Skin epidermis (tissue), 12 donors: ENCODE data around the gene TM7SF3.
"Not testable (repeated sequence)": the region's sequence is repeated elsewhere in the genome, so short reads cannot be mapped to it uniquely, and the experiment has no call there.

ENCODE experiments used
- H3K27ac ChIP-seq, 21 experiments: fragments of 200-600 bp; sonication (generic) in 11 of 21; one replicate each; pipeline ENCODE4 v1.5.0; 2020; ENCODE audit warnings: mild to moderate bottlenecking in 3 of 21, inconsistent platforms in 2 of 21, moderate library complexity in 2 of 21
- H3K4me3 ChIP-seq, 7 experiments: fragments of 200-600 bp; sonication (generic) in 2 of 7; one replicate each; pipeline ENCODE4 v1.5.0; 2020; ENCODE audit warnings: inconsistent platforms in 2 of 7, mild to moderate bottlenecking in 2 of 7, moderate library complexity in 1 of 7

Gene TM7SF3, protein sequence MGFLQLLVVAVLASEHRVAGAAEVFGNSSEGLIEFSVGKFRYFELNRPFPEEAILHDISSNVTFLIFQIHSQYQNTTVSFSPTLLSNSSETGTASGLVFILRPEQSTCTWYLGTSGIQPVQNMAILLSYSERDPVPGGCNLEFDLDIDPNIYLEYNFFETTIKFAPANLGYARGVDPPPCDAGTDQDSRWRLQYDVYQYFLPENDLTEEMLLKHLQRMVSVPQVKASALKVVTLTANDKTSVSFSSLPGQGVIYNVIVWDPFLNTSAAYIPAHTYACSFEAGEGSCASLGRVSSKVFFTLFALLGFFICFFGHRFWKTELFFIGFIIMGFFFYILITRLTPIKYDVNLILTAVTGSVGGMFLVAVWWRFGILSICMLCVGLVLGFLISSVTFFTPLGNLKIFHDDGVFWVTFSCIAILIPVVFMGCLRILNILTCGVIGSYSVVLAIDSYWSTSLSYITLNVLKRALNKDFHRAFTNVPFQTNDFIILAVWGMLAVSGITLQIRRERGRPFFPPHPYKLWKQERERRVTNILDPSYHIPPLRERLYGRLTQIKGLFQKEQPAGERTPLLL

GRCh38 chr12:27014085-27014858, at the start of gene TM7SF3:
TSS of gene TM7SF3 (minus strand) at chr12:27014384. CDS start at chr12:27014168, 216 bp downstream.
- Histone ChIP-seq H3K4me3 (peak within 1 kb of the TSS; percentile 61 to 88 (median 78)), H3K27ac (peak within 1 kb of the TSS; percentile 27 to 96 (median 91))

- H3K27ac ChIP-seq: no peak overlapping the region
- no peak overlapping the region for H3K4me3 ChIP-seq
Observed at GRCh38 chr12:27063250-27063851, 49.2 kb upstream of the TM7SF3 start.

DNA sequence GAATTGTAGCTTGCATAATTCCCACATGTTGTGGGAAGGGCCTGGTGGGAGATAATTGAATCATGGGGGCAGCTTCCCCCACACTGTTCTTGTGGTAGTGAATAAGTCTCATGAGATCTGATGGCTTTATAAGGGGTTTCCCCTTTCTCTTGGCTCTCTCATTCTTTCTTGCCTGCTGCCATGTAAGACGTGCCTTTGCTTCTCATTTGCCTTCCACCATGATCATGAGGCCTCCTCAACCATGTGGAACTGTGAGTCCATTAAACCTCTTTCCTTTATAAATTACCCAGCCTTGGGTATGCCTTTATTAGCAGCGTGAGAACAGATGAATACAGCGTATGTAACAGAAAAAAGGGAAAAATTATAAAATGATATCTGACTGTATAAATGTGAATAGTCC, 47.1 kb upstream of the TM7SF3 start:
- no peak overlapping the region for H3K27ac ChIP-seq
- H3K4me3 ChIP-seq: no peak overlapping the region

DNA sequence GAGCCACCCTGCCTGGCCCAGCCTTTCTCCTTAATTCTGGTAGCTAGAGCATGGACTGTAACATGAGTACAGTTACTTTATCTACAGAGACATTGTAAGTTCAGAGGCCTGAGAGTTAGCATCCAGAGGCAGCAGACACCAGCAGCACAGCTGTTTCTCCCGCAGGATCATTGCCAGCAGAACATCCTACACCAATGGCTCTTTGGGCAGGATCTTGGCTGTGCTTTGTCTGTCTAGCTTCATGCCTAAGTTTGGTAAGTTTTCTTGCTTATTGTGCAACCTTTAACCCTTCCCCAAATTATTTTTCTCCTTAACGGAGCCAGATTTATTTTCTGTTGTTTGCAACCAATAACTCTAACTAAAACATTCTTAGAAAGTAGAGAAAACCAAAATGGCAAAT, 46.6 kb upstream of the TM7SF3 start:
- Histone ChIP-seq H3K27ac (no peak overlapping the region), H3K4me3 (no peak overlapping the region)

GRCh38 chr12:27057543-27057942, 43.4 kb upstream of the TM7SF3 start:
- H3K4me3 ChIP-seq: no peak overlapping the region

DNA sequence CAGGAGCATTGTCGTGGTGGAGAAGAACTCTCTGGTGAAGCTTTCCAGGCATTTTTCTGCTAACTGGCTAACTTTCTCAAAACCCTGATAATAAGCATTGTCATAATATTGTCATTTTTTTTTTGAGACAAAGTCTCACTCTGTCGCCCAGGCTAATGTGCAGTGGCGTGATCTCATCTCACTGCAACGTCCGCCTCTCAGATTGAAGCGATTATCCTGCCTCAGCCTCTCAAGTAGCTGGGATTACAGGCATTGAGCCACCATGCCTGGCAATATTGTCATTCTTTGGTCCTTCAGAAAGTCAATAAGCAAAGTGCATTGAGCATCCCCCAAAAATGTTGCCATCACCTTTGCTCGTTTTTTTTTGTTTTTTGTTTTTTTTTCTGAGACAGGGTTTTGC, 41.8 kb upstream of the TM7SF3 start:
- H3K4me3 ChIP-seq: no peak overlapping the region
- no peak overlapping the region for H3K27ac ChIP-seq

More at GRCh38 chr12:27057543-27057942, 43.4 kb upstream of the TM7SF3 start:
- no peak overlapping the region for H3K27ac ChIP-seq

DNA sequence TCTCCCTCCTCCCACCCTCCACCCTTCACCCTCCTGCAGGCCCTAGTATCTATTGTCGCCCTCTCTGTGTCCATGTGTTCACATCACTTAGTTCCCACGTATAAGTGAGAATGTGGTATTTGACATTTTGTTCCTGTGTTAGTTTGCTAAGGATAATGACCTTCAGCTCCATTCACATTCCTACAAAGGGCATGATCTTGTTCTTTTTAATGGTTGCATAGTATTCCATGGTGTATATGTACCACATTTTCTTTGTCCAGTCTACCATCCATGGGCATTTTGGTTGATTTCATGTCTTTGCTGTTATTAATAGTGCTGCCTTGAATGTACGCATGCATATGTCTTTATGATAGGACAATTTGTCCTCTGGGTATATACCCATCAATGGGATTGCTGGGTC, 38.6 kb upstream of the TM7SF3 start:
- H3K4me3 ChIP-seq: no peak overlapping the region
- no peak overlapping the region for H3K27ac ChIP-seq

GRCh38 chr12:27052176-27052575, 38.0 kb upstream of the TM7SF3 start:
- H3K4me3 ChIP-seq: no peak overlapping the region
- H3K27ac ChIP-seq: no peak overlapping the region

GRCh38 chr12:27048822-27049752, 34.9 kb upstream of the TM7SF3 start:
- no peak overlapping the region for H3K4me3 ChIP-seq
- no peak overlapping the region for H3K27ac ChIP-seq

GRCh38 chr12:27042018-27042417, 27.8 kb upstream of the TM7SF3 start:
- H3K27ac ChIP-seq, H3K4me3 ChIP-seq: not testable (repeated sequence)

- not testable (repeated sequence) for H3K4me3 ChIP-seq, H3K27ac ChIP-seq
Observed at GRCh38 chr12:27040637-27041036, 26.5 kb upstream of the TM7SF3 start.

DNA sequence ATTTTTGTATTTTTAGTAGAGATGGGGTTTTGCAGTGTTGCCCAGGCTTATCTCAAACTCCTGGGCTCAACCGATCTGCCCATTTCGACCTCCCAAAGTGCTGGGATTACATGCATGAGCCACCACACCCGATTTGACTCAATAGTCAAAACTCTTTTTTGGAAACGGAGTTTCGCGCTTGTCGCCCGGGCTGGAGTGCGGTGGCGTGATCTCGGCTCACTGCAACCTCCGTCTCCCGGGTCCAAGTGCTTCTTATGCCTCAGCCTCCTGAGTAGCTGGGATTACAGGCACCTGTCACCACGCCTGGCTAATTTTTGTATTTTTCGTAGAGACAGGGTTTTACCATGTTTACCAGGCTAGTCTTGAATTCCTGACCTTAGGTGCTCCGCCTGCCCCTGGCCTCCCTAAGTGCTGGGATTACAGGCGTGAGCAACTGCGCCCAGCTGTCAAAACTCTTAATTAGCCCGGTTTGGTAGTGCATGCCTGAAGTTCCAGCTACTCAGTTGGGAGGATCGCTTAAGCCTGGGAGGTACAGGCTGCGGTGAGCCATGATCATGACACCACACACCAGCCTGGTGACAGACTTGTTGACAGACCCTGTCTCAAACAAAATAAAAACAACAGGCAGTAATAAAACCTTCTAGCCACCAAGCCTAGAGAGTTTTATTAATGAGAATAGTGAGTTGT, 20.6 kb upstream of the TM7SF3 start:
- Histone ChIP-seq H3K4me3 (no peak overlapping the region), H3K27ac (no peak overlapping the region)

DNA sequence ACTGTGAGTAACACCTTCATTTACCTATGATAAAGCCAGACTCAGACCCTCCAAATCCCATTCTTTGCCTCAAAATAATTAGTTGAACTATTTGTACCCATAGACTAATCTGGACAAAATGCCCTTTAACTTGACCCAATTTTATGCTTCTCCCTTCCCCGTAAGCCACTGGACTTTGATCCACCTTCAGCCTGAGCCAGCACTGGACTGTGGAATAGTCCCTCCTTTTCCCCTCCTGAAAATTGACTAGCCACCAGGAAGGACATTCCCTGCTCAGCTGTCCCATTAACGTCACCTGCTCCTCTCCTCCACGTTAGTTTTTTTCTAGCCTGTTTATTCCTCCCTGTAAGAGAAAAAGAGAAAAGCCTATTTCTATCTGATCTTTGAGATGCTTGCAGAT, 18.5 kb upstream of the TM7SF3 start:
- H3K4me3 ChIP-seq: no peak overlapping the region
- H3K27ac ChIP-seq: no peak overlapping the region

GRCh38 chr12:27031531-27031930, 17.3 kb upstream of the TM7SF3 start:
- no peak overlapping the region for H3K27ac ChIP-seq

GRCh38 chr12:27026257-27026656, 12.1 kb upstream of the TM7SF3 start:
- H3K4me3 ChIP-seq: no peak overlapping the region
- no peak overlapping the region for H3K27ac ChIP-seq

More at GRCh38 chr12:27031531-27031930, 17.3 kb upstream of the TM7SF3 start:
- no peak overlapping the region for H3K4me3 ChIP-seq

- no peak overlapping the region for H3K4me3 ChIP-seq
- H3K27ac ChIP-seq: no peak overlapping the region
Observed at GRCh38 chr12:27025116-27025515, 10.9 kb upstream of the TM7SF3 start.

GRCh38 chr12:27024291-27024690, 10.1 kb upstream of the TM7SF3 start:
- Histone ChIP-seq H3K27ac (no peak overlapping the region), H3K4me3 (no peak overlapping the region)

DNA sequence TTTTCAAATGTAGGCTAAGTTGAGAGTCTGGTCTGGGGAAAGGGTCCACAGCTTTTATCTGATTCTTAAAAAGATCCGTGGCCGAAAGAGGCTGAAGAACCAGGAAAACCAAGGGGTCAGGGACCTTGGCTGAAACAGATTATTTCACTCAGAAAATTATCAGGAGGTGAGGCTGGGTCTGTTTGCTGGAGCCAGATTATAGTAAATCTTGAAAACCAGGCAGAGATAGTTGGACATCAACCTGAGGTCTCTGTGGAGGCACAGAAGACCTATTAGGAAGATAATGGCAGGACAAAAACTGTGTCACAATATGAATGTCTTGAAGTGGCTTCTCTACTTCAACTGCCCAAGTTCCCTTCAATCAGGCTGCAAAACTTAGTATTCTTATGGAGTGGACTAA, 6.6 kb upstream of the TM7SF3 start:
- H3K4me3 ChIP-seq: no peak overlapping the region
- H3K27ac ChIP-seq: peak overlapping the region in 1 of 21 experiments; percentile 91

DNA sequence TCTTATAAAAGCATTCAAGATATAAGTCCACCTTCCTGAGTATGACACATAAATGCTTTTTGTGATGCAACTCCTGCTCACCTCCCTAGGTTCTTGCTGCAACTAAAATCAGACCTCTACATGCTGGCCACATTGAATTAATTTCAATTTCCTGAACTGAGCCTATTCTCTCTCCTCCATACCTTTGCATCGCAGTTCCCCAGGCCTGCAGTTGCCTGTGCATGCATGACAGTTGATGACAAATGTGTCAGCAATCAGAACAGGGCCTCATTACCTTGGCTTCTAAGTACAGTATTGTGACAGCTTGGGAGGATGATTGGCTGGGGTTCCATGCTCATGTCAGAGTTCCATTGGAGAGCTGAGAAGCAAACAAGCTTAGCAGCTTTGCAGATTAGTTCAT, 3.9 kb upstream of the TM7SF3 start:
- Histone ChIP-seq H3K27ac (no peak overlapping the region), H3K4me3 (no peak overlapping the region)
